NCI-H2171 treated with DMSO at 0.1 percent for 48 hours (cell line): ENCODE results near the gene TP53AIP1.
"Not testable (repeated sequence)": the region's sequence is repeated elsewhere in the genome, so short reads cannot be mapped to it uniquely, and the experiment has no call there.

ENCODE experiments used
- DNase-seq: peaks from one replicate; lab custom pipeline; 2025; lab: John Stamatoyannopoulos, UW

TP53AIP1 gene

GRCh38 chr11:128925250-128925600, 17.4 kb downstream of the TP53AIP1 start:
- DNase-seq: no peak

DNA sequence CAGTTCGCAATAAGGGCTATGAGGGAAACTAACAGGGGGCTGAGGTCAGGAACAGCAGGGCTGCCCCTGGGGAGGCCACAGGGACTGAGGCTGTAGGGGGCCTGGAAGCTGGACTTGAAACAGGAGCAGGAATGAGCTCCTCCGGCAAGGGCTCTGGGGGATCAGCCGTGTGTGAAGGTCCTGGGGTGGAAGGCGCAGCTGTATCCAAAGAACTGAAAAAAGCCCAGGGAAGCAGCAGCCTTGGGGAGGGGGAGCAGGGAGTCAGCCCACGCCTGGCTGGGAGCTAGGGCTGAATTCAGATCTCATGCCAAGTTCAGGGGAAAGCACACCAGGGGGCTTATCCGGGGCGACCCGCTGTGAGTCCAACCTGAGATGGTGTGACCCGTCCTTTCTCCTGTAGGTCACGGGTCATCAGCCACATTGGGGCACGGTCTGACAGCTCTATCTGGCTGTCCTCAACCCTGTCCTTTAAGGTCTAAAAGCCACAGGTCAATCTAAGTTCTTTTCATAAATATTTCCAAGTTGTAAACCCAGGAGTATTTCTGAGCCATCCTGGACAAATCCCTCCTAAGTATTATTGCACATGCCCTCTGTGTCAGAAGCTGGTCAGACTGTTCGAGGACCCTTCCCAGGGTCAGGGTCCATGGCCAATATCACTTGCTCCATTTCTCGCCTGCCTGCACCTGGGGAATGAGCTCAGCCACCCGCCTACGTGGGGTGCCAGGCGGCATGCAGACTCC, 18.0 kb downstream of the TP53AIP1 start:
- no peak for DNase-seq

DNA sequence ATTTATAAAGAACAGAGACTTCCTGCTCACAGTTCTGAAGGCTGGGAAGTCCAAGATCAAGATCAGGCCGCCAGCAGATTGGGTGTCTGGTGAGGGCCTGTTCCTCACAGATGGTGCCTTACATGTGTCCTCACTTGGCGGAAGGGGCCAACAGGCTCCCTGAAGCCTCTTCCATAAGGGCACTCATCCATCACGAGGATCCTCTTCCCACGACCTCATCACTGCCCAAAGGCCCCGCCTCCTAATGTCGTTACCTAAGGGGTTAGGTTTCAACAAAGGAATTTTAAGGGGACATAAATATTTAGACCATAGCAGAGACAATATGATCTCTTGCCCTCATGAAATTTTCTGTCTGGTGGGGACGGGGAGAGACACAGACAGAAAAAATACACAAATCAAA, 18.6 kb downstream of the TP53AIP1 start:
- no peak for DNase-seq

- no peak for DNase-seq
Measured at GRCh38 chr11:128921793-128922192, 20.9 kb downstream of the TP53AIP1 start.

DNA sequence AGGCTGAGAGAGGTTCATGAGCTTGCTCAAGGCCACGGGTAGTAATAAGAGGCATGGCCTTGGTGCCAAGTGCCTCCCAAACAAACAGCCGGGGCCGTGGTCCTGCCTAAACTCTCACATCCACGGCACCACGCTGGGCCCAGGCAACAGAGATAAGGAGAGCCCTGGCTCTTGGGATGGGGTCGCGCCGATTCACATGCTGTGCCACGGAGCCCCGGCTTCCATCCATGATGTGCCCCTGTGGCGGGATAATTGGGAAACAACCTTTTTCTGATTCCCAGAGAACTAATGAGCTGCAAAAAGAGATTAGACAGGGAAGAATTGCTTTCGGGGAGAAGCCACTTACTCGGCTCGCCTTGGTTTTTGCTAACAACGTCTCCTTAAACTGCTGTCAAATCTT, 22.0 kb downstream of the TP53AIP1 start:
- no peak for DNase-seq

DNA sequence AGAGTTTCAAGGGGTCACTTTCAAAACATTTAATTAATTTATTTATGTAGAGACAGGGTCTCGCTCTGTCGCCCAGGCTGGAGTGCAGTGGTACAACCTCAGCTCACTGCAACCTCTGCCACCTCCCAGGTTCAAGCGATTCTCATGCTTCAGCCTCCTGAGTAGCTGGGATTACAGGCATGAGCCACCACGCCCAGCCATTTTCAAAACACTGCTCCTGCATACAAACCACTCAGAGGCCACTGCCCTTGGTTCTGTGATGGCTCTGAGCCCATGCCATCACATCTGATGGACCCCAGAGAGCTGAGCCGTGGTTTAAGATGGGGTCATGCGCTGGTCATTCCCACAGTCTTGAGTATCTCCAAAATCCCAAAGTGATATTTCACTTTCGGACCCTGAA, 23.0 kb downstream of the TP53AIP1 start:
- not testable (repeated sequence) for DNase-seq

GRCh38 chr11:128919216-128919615, 23.5 kb downstream of the TP53AIP1 start:
- DNase-seq: no peak

DNA sequence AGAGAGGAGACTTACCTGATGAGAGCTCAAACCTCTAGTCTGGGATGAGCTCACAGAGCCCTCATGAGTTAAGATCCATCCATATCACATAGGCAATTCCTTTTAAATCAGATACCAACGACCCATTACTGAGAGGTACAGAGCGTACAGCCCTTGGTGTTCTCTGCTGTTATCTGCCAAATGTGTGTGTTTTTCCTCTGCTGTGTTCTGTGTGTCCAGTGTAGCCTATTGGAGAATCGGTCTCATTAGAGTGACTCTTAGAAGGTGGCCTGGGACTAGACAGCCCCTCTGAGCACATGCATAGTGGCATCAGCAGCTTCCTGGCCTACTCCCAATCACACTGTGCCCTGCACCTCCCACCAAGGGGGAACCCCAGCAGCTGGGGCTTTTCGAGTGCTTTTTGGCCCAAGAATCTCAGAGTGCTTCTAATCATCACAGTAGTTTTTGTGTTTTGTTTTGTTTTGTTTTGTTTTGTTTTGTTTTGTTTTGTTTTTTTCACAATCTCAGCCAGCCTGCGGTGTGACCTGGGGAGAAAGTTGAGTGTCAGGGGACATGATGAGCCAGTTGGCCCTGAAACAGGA, 25.4 kb downstream of the TP53AIP1 start:
- no peak for DNase-seq

DNA sequence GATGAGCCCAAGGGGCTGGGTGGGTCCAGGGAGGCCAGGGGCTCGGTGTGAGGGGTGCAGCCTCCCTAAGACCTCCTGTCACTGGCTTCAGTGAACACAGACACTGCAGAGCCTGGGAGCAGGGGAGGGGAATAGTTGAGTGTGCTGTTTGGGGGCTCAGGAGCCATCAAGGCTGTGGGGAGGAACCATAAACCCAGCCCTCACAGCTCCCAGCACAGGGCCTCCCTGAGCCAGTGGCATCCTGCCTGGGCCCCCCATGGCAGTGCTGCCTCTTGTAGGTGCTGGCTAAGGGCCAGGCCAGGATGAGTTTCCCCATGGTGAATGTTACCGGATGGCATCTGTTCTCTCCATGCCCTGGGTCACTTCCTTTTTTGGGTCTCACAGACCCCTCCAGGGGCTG, 26.0 kb downstream of the TP53AIP1 start:
- no peak for DNase-seq

DNA sequence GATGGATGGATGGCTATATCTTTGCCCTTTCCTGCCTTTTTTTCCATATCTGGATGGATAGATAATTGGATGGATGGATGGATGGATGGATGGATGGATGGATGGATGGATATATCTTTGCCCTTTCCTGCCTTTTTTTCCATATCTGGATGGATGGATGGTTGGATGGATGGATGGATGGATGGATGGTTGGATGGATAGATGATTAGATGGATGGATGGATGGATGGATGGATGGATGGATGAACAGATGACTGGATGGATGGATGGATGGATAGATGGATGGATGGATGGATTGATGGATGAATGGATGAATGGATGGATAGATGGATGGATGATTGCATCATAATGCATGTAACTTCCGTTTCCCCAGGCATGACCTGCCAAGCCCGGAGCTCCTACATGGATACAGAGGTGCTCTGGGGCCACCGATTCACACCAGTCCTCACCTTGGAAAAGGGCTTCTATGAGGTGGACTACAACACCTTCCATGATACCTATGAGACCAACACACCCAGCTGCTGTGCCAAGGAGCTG, 26.6 kb downstream of the TP53AIP1 start:
- no peak for DNase-seq

- peak; percentile 73 for DNase-seq
Measured at GRCh38 chr11:128915149-128915521, 27.5 kb downstream of the TP53AIP1 start.

DNA sequence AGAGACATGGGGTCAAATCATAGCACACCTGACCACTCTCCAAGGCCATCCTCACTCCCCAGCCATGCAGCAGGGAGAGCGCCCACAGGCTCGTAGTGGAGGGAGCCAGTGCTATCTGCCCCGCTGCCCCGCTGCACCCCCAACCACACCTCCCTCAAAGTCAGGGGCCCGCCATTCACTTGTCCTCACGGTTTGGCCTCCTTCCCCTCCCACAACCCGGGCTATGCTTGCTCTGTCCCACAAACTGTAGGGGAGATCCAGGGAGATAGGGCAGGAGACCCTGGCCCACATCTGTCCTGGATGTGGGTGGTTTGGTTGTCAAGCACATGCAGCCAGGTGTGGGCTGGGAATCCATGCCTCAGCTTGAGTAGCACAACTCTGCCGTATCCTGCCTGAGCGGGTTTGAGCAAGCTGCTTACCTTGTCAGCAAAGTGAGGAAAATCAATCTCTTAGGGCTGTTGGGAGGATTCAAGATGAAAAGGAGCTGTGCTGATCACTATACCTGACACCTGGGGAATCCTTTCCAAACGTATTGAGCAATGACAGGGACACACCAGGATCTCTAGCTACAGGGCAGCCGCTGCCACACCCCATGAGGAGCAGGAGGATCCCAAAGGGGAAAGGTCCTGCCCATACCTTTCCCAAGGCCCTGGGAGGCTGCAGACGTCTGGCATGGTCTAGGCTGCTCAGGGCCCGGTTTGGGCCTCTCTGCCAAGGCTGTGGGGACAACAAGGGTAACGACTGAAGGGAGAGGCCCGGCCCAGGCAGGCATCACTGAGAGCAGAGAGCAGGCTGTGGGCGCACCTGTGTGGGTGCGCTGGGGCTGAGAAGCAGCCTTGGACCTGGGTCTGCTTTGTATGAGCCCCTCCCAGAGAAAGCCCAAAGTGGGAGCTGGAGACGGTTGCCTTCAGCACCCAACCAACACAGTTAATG, 28.2 kb downstream of the TP53AIP1 start:
- DNase-seq: peak; percentile 49

- DNase-seq: peak; percentile 1
Measured at GRCh38 chr11:128913806-128914205, 28.9 kb downstream of the TP53AIP1 start.

DNA sequence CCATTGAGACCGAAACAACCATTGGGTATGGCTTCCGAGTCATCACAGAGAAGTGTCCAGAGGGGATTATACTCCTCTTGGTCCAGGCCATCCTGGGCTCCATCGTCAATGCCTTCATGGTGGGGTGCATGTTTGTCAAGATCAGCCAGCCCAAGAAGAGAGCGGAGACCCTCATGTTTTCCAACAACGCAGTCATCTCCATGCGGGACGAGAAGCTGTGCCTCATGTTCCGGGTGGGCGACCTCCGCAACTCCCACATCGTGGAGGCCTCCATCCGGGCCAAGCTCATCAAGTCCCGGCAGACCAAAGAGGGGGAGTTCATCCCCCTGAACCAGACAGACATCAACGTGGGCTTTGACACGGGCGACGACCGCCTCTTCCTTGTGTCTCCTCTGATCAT, 31.0 kb downstream of the TP53AIP1 start:
- DNase-seq: no peak

DNA sequence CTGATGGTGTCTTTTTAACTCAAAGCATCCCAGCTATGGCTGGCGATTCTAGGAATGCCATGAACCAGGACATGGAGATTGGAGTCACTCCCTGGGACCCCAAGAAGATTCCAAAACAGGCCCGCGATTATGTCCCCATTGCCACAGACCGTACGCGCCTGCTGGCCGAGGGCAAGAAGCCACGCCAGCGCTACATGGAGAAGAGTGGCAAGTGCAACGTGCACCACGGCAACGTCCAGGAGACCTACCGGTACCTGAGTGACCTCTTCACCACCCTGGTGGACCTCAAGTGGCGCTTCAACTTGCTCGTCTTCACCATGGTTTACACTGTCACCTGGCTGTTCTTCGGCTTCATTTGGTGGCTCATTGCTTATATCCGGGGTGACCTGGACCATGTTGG, 31.4 kb downstream of the TP53AIP1 start:
- DNase-seq: no peak

GRCh38 chr11:128910576-128910975, 32.1 kb downstream of the TP53AIP1 start:
- DNase-seq: no peak

DNA sequence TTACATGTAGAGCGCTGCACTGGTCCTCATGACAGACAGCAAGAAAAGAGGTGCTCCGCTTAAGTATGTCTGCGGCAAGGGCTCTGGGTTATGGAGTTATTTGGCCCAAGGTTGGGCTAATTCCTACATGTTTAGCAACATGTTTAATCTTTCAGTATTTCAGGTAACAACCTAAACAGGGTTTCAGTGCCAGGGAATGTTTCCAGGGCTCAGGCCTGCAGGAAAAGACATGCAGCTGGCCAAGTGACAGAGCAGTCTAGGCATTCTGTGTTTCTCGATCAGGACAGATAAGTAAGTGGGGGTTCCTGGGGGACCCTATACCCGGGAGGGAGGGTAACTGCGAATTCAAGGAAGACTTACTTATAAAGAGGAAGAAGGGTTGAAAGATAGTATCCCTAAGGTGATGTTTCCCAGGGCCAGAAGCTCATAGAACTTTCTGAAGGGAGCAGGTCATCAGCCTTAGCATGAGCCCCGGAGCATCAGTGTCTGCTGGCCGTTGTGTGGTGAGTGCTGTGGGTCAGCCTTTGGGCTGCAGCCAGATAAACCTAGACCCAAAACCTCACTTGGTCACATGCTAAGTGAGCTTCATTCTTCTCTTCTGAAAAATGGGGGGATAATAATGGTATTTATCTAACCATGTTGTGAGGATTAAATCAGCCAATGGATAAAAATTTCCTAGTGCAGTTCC, 33.1 kb downstream of the TP53AIP1 start:
- DNase-seq: no peak

- no peak for DNase-seq
Measured at GRCh38 chr11:128908391-128909246, 34.1 kb downstream of the TP53AIP1 start.

GRCh38 chr11:128907585-128907984, 35.1 kb downstream of the TP53AIP1 start:
- DNase-seq: no peak

DNA sequence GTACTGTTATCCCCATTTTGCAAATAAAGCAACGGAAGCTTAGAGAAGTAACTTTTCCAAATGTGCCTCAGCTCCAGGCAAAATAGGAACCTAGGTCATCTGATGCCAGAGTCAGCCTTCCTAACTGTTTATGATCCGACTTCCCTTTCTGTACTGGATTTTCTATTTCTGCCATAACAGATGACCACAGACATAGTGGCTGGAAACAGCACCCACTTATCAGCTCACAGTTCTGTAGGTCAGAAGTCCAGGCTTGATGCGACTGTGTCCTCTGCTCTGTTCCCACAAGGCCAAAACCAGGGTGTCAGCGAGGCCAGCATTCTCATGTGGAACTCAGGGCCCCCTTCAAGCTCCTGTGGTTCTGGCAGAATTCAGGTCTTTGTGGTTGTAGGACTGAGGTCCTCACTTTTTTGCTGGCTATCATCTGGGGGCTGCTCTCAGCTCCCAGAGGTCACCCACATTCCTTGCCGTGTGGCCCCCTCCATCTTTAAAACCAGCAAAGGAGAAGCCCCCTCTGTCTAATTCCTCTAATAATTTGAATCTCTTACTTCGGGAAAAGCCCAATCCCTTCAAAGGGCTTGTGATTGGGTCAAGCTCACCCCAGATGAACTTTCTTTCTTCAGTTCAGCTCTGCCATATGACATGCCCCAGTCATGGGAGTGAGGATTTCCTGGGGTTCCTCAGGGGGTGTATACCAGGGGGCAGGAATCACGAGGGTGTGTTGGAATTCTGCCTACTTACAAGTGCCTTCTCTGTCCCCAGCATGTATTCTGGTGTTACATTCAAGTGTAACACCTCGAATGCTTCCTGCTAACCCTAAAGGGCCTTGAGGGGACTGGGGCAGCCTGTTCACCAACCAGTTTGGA, 36.3 kb downstream of the TP53AIP1 start:
- DNase-seq: no peak
